Nephron progenitor cell (in vitro differentiated cells): Measurements from ENCODE around the gene LIPA.

Experiments
- DNase-seq: peaks from one replicate; pipeline ENCODE4 v3.0.0; 2021
- H3K27ac Mint-ChIP-seq: 2 replicates; pipeline ENCODE4 v1.8.0; 2021; ENCODE audit warnings: mild to moderate bottlenecking, moderate library complexity, mixed read lengths
- H3K27me3 Mint-ChIP-seq: 2 replicates; pipeline ENCODE4 v1.8.0; 2021; ENCODE audit warnings: mild to moderate bottlenecking, low read depth, mixed read lengths; ENCODE audit not compliant: poor library complexity
- H3K36me3 Mint-ChIP-seq: 2 replicates; pipeline ENCODE4 v1.8.0; 2021; ENCODE audit warnings: low read depth, mixed read lengths
- H3K4me1 Mint-ChIP-seq: 2 replicates; pipeline ENCODE4 v1.8.0; 2021; ENCODE audit warnings: mixed read lengths
- H3K4me3 Mint-ChIP-seq: 2 replicates; pipeline ENCODE4 v1.8.0; 2021; ENCODE audit warnings: mild to moderate bottlenecking, moderate library complexity, mixed read lengths
- H3K9me3 Mint-ChIP-seq: 2 replicates; pipeline ENCODE4 v1.8.0; 2021; ENCODE audit warnings: mild to moderate bottlenecking, moderate library complexity, mixed read lengths
- CTCF ChIP-seq: fragments of 200-600 bp; sonication (generic); IDR thresholded peaks from 2 replicates; pipeline ENCODE4 v1.5.0; 2021; ENCODE audit warnings: antibody characterized with exemption

LIPA gene

GRCh38 chr10:89184638-89185037 is 66.9 kb downstream of the LIPA start:
- TF ChIP-seq CTCF: no peak
- no peak for DNase-seq
- peaks cover 4% of the 10 kb centered on the region for H3K4me1 Mint-ChIP-seq
- no peaks in the 10 kb centered on the region for H3K36me3 Mint-ChIP-seq
- H3K27me3 Mint-ChIP-seq: peaks cover 4% of the 10 kb centered on the region
- no peak overlapping the region for H3K27ac Mint-ChIP-seq
- H3K4me3 Mint-ChIP-seq: no peak overlapping the region
- H3K9me3 Mint-ChIP-seq: no peaks in the 10 kb centered on the region

DNA sequence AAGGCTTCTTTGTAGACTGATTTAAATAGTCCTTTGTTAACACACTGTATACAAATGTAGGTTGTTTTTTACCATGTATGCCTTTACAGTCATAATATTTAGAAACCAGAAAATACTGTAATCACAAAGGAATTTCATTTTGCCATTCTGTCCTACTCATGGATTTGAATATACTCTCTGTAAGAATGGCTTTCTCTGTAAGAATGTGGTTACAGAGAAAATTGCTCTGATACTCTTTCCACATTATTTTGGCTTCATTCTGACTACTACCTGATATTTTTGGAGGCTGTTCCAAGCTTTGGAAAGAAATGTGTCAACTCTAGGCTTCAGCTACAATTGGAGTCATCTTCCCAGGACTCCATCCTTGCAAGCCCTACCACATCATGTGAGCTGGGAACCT is 68.0 kb downstream of the LIPA start:
- DNase-seq: no peak
- H3K9me3 Mint-ChIP-seq: no peaks in the 10 kb centered on the region
- H3K4me1 Mint-ChIP-seq: peaks cover 4% of the 10 kb centered on the region
- H3K27me3 Mint-ChIP-seq: peaks cover 4% of the 10 kb centered on the region
- H3K36me3 Mint-ChIP-seq: no peaks in the 10 kb centered on the region
- H3K4me3 Mint-ChIP-seq: no peak overlapping the region
- no peak for TF ChIP-seq CTCF
- H3K27ac Mint-ChIP-seq: no peak overlapping the region

GRCh38 chr10:89182894-89183293 is 68.7 kb downstream of the LIPA start:
- Mint-ChIP-seq H3K27me3 (peaks cover 4% of the 10 kb centered on the region), H3K36me3 (no peaks in the 10 kb centered on the region), H3K27ac (no peak overlapping the region), H3K9me3 (no peaks in the 10 kb centered on the region), H3K4me1 (peaks cover 4% of the 10 kb centered on the region), H3K4me3 (no peak overlapping the region)
- TF ChIP-seq CTCF: no peak
- no peak for DNase-seq

GRCh38 chr10:89175816-89176215 is 75.8 kb downstream of the LIPA start:
- Mint-ChIP-seq H3K36me3 (no peaks in the 10 kb centered on the region), H3K9me3 (no peaks in the 10 kb centered on the region), H3K4me1 (no peaks in the 10 kb centered on the region), H3K27me3 (no peaks in the 10 kb centered on the region), H3K4me3 (no peak overlapping the region), H3K27ac (no peak overlapping the region)
- TF ChIP-seq CTCF: no peak
- no peak for DNase-seq

DNA sequence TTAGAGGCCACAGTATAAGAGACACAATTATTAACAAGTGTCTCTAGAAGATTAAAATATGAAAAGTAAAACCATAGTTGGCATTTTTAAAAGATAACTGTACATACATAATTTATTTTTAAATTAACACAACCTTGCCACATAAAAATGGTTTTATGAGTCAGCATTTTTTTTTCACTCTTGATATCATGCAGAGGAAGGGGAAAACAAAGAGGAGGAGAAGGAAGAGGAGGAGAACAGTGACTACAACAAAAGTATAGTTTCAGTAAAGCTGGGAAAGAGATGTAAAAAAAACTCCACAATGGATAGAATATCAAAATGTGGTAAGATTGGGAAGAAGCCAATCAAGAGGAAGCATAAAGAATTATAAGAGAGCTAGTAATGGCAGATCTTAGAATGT is 78.5 kb downstream of the LIPA start:
- no peaks in the 10 kb centered on the region for H3K9me3 Mint-ChIP-seq
- no peaks in the 10 kb centered on the region for H3K36me3 Mint-ChIP-seq
- H3K27me3 Mint-ChIP-seq: no peaks in the 10 kb centered on the region
- DNase-seq: no peak
- no peak overlapping the region for H3K27ac Mint-ChIP-seq
- no peak overlapping the region for H3K4me3 Mint-ChIP-seq
- no peaks in the 10 kb centered on the region for H3K4me1 Mint-ChIP-seq
- TF ChIP-seq CTCF: no peak

DNA sequence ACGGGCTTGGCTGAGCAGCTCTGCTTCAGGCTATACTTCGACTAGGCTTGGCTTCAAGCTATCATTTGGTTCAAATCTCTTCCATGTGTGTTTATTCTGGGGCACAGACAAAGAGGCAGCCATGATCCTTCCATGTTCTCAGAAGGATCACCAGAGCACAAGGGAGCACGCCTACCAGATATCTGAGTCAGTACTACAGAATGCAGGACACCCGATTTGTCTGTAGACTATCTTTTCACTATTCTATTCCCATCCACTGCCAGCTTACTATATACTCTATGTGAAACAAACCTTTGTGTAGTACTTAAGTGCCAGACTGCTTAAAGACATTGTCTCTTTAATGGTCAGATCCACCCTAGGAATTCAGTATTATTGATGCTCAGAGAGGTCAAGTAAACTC is 79.6 kb downstream of the LIPA start:
- no peaks in the 10 kb centered on the region for H3K36me3 Mint-ChIP-seq
- no peak overlapping the region for H3K4me3 Mint-ChIP-seq
- no peaks in the 10 kb centered on the region for H3K4me1 Mint-ChIP-seq
- H3K27ac Mint-ChIP-seq: no peak overlapping the region
- no peak for TF ChIP-seq CTCF
- H3K9me3 Mint-ChIP-seq: no peaks in the 10 kb centered on the region
- no peak for DNase-seq
- no peaks in the 10 kb centered on the region for H3K27me3 Mint-ChIP-seq
